Liver (tissue), 3 donors: Measurements from ENCODE around the gene ACSBG1.

ENCODE experiments used
- EGR1 ChIP-seq, 2 donors: IDR thresholded peaks; 2 replicates each; pipeline ENCODE4 v1.6.1; 2016 to 2018; ENCODE audit warnings: antibody characterized with exemption in 2 of 2, low read depth in 2 of 2
- FOXA2 ChIP-seq: IDR thresholded peaks from 2 replicates; pipeline ENCODE4 v1.6.1; 2016; ENCODE audit warnings: antibody characterized with exemption
- GABPA ChIP-seq, 2 donors: IDR thresholded peaks in 1 of 2; conservative IDR thresholded peaks in 1 of 2; 2 replicates each; pipeline ENCODE4 v1.6.1; 2016; ENCODE audit warnings: antibody characterized with exemption in 2 of 2, mild to moderate bottlenecking in 1 of 2, moderate library complexity in 1 of 2
- HNF4A ChIP-seq, 2 donors: conservative IDR thresholded peaks; 2 replicates each; pipeline ENCODE4 v1.6.1; 2016; ENCODE audit warnings: antibody characterized with exemption in 2 of 2, mild to moderate bottlenecking in 2 of 2
- HNF4G ChIP-seq: IDR thresholded peaks from 2 replicates; pipeline ENCODE4 v1.6.1; 2016; ENCODE audit warnings: antibody characterized with exemption
- RAD21 ChIP-seq, 2 donors: IDR thresholded peaks; 2 replicates each; pipeline ENCODE4 v1.6.1; 2016; ENCODE audit warnings: antibody characterized with exemption in 2 of 2, mild to moderate bottlenecking in 2 of 2
- RXRA ChIP-seq, 2 donors: IDR thresholded peaks; 2 replicates each; pipeline ENCODE4 v1.6.1; 2017 to 2018; ENCODE audit warnings: antibody characterized with exemption in 2 of 2, mild to moderate bottlenecking in 1 of 2
- SP1 ChIP-seq: IDR thresholded peaks from 2 replicates; pipeline ENCODE4 v1.6.1; 2018; ENCODE audit warnings: antibody characterized with exemption, mild to moderate bottlenecking
- TAF1 ChIP-seq: conservative IDR thresholded peaks from 2 replicates; pipeline ENCODE4 v1.6.1; 2016; ENCODE audit warnings: antibody characterized with exemption, mild to moderate bottlenecking
- TF ChIP-seq, protein P1 (sequence below): fragments of 150-350 bp; IDR thresholded peaks from 2 replicates; pipeline ENCODE4 v1.5.1; 2017; ENCODE audit warnings: improper control_type of control experiment, low read depth, low read length; ENCODE audit not compliant: missing input control
- TF ChIP-seq, protein P2 (sequence below): IDR thresholded peaks from 2 replicates; pipeline ENCODE4 v1.6.1; 2016; ENCODE audit warnings: antibody characterized with exemption
- TF ChIP-seq, protein P3 (sequence below): IDR thresholded peaks from 2 replicates; pipeline ENCODE4 v1.6.1; 2016; ENCODE audit warnings: antibody characterized with exemption, mild to moderate bottlenecking
- TF ChIP-seq, protein P4 (sequence below): IDR thresholded peaks from 2 replicates; pipeline ENCODE4 v1.6.1; 2016; ENCODE audit warnings: antibody characterized with exemption
- donor health status: healthy.
- donor health status: healthy.

GRCh38 chr15:78140292-78140691, 94.1 kb downstream of the ACSBG1 start:
- TF ChIP-seq HNF4A (conservative IDR thresholded peaks at IDR 0.05) (peak; percentile 98 to 99), SP1 (peak; percentile 87), GABPA (IDR thresholded peaks at IDR 0.05 in 1 of 2, conservative IDR thresholded peaks at IDR 0.05 in 1 of 2) (peak in 1 of 2 donors; percentile 46), RAD21 (IDR thresholded peaks at IDR 0.05) (peak; percentile 27 to 36), RXRA (IDR thresholded peaks at IDR 0.05) (peak; percentile 87 to 89), TAF1 (peak; percentile 13), FOXA2 (peak; percentile 71), EGR1 (IDR thresholded peaks at IDR 0.05; ENCODE audit: low read depth in 2 of 2) (peak in 1 of 2 donors; percentile 81), HNF4G (peak; percentile 92)
- TF ChIP-seq, protein P1, sequence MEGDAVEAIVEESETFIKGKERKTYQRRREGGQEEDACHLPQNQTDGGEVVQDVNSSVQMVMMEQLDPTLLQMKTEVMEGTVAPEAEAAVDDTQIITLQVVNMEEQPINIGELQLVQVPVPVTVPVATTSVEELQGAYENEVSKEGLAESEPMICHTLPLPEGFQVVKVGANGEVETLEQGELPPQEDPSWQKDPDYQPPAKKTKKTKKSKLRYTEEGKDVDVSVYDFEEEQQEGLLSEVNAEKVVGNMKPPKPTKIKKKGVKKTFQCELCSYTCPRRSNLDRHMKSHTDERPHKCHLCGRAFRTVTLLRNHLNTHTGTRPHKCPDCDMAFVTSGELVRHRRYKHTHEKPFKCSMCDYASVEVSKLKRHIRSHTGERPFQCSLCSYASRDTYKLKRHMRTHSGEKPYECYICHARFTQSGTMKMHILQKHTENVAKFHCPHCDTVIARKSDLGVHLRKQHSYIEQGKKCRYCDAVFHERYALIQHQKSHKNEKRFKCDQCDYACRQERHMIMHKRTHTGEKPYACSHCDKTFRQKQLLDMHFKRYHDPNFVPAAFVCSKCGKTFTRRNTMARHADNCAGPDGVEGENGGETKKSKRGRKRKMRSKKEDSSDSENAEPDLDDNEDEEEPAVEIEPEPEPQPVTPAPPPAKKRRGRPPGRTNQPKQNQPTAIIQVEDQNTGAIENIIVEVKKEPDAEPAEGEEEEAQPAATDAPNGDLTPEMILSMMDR, result peak; percentile 44
- TF ChIP-seq, protein P2, sequence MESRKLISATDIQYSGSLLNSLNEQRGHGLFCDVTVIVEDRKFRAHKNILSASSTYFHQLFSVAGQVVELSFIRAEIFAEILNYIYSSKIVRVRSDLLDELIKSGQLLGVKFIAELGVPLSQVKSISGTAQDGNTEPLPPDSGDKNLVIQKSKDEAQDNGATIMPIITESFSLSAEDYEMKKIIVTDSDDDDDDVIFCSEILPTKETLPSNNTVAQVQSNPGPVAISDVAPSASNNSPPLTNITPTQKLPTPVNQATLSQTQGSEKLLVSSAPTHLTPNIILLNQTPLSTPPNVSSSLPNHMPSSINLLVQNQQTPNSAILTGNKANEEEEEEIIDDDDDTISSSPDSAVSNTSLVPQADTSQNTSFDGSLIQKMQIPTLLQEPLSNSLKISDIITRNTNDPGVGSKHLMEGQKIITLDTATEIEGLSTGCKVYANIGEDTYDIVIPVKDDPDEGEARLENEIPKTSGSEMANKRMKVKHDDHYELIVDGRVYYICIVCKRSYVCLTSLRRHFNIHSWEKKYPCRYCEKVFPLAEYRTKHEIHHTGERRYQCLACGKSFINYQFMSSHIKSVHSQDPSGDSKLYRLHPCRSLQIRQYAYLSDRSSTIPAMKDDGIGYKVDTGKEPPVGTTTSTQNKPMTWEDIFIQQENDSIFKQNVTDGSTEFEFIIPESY, result peak; percentile 75
- TF ChIP-seq, protein P3, sequence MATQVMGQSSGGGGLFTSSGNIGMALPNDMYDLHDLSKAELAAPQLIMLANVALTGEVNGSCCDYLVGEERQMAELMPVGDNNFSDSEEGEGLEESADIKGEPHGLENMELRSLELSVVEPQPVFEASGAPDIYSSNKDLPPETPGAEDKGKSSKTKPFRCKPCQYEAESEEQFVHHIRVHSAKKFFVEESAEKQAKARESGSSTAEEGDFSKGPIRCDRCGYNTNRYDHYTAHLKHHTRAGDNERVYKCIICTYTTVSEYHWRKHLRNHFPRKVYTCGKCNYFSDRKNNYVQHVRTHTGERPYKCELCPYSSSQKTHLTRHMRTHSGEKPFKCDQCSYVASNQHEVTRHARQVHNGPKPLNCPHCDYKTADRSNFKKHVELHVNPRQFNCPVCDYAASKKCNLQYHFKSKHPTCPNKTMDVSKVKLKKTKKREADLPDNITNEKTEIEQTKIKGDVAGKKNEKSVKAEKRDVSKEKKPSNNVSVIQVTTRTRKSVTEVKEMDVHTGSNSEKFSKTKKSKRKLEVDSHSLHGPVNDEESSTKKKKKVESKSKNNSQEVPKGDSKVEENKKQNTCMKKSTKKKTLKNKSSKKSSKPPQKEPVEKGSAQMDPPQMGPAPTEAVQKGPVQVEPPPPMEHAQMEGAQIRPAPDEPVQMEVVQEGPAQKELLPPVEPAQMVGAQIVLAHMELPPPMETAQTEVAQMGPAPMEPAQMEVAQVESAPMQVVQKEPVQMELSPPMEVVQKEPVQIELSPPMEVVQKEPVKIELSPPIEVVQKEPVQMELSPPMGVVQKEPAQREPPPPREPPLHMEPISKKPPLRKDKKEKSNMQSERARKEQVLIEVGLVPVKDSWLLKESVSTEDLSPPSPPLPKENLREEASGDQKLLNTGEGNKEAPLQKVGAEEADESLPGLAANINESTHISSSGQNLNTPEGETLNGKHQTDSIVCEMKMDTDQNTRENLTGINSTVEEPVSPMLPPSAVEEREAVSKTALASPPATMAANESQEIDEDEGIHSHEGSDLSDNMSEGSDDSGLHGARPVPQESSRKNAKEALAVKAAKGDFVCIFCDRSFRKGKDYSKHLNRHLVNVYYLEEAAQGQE, result peak; percentile 46
- TF ChIP-seq, protein P4, sequence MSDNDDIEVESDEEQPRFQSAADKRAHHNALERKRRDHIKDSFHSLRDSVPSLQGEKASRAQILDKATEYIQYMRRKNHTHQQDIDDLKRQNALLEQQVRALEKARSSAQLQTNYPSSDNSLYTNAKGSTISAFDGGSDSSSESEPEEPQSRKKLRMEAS, result peak; percentile 90
